ENCODE measurements around the gene PRKCE.

PRKCE gene

DNA sequence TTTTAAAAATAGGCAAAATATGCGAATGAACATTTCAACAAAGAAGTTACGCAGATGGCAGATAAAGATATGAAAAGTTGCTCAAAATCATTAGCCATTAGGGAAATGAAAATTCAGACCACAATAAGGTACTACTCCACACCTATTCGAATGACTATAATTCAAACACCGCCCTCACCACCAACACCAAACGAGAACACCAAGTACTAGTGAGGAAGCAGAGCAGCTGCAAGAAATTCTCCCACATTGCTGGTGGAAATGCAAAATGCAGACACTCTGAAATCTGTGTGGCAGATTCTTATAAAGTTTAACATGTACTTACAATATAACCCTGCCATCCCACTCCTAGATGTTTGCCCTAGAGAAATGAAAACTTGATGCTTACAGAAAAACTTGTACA lies 17.3 kb upstream of the PRKCE start:
- no peak for DNase-seq

DNA sequence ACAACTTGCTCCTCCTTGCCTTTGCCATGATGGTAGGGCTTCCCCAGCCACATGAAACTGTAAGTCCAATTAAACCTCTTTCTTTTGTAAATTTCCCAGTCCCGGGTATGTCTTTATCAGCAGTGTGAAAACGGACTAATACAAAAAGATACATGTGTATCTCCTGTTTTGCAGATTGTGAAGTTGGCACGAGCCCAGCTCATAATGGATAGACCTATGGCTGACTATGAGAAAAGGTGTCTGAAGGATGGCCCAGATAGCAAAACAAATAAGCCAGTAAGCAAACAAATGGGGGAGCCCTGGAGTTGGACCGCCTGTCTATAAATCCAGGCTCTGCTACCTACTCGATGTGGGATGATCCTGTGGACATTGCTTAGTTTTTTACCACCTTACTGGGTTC lies 15.5 kb upstream of the PRKCE start:
- no peak for DNase-seq

DNA sequence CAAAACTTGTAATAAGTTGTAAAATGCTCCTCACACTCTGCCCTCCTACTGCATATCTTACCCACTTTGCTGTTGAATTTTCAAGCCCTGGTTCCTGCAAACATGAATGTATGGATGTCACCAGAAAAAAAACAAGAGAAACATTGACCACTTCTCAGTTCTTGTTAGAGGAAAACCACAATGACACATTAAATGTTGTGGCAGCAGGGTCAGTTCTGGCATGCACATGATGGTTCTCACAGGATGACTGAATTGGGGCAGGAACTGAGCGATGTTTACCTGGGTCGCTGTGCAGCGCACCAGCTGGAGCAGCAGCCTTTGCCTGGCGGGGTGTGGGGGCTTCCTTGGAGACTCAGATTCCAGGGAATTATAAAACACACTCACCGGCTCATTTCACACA lies 14.0 kb upstream of the PRKCE start:
- no peak for DNase-seq

DNA sequence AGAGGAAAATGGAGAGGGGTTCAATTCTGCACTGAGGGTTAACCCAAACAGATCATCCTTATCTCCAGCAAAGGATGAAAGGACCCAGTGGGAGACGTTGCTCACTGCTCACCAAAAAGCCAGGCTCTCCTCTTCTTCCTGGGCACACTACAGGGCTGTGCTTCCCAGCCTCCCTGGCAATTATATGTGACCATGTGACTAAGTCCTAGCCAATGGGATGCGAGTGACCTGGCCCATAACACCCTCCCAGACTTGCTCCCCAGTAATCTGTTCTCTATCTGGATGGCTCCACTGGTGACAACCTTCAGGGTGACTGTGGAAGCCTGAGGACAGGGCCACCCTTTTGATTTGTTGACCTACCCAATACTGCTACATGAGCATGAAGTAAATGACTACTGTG lies 10.9 kb upstream of the PRKCE start:
- no peak for DNase-seq

DNA sequence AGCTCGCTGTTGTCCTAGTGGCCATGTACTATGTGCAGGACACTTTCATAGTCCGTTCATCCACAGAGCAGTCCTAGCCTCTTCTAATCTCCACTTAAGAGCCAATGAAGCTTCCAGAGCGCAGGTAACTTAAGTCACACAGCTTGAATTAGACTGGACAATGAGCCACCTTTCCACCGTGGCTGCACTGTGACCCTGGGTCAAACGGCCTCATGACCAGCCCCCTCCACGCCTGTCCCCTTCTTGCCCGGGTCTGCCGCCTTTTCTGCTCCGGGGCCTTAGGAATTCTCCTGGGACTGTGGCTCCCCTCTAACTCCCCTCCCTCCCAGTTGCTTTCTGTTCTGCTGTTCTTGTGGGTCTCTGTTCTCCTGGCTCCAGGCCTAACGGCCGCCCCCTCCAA lies 8.4 kb upstream of the PRKCE start:
- no peak for DNase-seq

DNA sequence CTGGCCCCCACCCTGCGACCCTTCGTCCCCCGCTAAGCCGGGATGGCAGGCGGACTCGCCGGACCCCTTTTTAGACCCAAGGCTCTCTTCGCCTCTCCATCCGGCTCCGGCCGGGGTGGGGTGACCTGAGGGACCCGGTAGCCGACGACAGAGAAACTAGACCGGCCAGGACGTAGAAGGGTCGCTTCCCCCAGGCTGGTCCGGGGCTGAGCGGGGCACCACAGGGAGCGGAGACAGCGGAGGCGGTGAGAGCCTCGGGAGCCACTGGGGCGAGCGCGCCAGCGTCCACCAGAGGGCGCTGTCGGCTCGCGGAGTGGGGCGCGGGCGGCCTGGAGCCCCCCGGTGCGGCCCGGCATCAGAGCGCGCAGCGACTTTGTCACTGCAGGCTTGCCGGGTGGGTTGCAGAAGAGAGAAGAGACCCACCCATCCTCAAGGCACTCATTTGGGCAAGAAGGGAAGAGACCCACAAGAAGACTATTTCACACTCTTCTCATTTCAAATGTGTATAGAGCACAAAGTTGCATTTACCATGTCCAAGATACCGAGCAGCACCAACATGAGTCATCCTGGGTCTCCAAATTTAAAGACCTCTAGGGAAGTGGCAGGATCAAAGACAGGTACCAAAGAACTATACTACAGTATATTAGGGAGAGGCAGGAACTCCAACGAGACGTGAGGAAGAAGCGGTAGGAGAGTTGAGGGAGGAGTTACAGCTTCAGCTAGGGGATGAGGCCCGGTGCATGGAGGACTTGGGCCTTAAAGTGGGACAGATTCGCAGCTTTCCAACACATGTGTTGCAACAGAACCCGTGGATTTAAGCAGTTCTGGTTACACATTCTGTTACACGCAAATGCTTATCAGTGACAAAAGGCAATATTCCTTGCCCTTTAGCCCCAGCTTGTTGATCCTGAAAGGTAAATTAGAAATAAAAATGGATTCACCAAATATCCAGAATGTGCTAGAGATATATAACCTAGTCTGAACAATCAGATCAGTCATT lies 7.6 kb upstream of the PRKCE start:
- DNase-seq: peak; percentile 50

DNA sequence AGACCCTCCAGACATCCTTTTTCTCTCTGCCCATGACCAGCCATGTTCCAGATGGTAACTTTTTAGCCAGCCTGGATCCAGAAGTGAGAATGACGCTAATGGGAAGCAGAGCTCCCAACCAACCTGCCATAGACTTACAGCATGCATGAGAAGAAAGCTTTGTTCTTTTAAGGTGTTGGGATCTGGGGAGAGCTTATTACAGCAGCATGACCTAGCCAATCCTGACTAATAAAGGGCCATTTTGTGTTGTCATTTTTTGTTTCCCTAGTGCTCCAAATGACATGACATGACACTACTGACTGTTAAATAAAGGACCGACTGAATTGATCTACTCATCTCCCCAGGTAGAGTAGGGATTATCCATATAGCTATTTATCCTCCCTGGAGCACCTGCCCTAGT lies 5.2 kb upstream of the PRKCE start:
- no peak for DNase-seq

DNA sequence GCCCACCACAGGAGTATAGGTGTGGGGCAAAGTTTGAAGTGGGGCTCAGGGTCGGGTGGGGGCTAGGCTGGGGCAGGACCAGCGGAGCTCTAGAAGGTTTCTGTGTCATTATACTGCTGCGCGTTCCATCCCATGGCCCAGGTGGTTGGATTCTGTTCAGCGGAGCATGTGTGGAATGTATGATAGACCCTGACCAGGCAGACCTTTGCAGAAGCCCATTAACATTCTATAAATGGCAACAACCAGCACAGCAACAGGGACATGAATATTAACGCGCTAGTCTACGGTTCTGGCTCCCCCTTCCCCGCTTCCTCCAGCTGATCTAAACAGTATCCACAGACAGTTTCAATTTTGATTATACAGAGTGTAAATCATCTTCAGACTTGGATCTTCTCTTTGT lies 4.1 kb upstream of the PRKCE start:
- no peak for DNase-seq

DNA sequence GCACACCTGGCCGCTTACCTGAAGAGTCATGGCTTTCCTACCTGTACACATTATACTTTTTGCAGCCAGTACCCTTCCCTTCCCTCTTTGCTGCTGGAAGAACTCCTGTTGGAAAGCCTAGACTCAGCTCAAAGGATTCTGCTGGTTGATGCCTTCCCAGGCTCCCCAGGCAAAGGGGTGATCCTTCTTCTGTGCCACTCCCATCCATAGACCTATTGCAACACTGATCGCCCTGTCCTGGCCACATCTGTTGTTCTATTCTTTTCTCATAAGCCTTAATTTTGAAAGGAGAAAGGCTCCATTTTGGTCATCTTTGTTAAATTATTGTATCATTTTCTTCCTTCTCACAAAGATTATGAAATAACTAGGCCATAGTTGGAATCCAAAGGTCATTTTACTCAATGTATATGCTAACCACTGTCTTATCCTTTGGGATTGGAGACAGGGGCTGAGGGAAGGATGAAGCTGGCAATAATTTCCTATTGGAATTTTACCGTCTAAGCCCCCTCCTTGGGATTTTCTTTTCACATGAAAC lies 3.4 kb upstream of the PRKCE start:
- no peak for DNase-seq

DNA sequence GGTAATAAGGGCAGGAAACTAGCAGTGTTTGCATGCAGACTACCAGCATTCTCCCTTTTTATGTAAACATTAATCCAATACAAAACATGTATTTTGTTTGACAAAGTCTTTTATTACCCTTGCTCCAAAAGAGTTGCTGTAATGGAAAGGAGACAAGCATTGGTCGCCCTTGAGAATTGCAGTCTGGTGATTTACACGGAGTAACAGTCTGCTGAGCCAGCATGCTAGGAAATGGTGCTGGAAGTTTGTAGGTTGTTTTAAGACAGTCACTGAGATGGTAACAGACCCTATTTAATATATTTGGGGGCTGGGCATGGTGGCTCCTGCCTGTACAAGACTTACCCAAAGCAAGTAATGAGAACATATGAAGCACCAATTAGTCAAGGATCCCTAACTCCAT lies 2.8 kb upstream of the PRKCE start:
- no peak for DNase-seq

DNA sequence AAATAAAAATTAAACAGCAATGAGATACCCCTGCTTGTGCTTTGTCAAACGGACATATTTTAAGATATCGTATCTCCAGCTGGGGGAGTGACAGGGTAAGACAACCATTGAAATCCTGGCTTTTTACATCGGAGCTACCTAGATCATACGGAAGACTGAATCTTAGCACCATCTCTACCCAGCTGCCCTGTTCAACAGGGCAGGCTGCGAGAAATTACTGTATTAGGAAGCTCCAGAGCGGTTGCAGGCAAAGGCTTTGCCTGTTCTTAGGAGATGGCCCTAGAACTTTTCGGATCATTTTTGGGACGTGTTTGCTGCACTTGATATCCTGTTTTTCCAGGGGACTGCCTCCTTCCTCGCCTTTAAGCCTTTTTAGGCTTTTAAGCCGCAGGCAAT lies 2.0 kb upstream of the PRKCE start:
- DNase-seq: no peak

DNA sequence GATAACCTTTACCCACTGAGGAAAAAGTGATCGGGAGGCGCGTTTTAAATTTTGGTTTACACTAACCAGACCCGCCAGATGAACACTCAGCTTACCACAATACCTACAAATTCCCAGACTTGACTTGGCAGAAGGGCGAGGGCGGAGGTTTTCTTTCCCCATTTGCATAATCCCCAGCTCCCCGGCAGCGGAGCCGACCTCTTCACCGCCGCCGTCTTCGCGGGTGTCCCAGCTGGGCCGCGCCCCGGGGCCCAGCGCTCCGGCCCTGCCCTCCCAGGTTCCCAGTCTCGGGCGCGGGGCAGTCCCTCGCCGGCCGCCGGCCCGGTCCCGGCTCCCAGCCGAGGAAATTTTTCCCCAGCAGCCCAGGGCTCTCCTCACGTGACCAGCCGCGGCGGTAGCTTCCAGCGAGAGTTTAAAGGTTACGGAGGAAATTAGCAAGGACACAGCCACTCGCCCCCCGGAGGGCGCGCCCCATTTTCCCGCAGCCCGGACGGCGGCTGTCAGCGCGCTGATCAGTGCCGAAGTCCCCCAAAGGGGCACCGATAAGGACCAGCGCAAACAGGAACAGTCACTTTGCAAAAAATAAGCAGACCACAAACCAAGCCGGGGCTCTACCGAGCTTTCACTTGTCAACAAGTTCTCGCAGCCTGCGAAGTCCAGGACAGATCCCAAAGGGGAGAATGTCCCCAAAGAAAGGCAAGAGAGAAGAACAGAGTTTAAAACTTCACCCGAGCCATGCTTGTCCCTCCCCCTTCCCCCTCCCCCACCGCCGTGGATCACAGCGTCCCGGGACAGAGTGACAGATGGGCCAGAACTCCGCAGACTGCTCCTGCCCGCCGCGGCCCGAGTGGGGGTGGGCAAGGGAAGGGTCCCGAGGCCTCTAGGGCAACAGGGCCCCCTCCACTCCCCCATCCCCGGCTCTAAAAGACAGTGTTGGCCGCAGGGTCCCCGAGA lies 1.3 kb upstream of the PRKCE start:
- peak; percentile 43 for DNase-seq

DNA sequence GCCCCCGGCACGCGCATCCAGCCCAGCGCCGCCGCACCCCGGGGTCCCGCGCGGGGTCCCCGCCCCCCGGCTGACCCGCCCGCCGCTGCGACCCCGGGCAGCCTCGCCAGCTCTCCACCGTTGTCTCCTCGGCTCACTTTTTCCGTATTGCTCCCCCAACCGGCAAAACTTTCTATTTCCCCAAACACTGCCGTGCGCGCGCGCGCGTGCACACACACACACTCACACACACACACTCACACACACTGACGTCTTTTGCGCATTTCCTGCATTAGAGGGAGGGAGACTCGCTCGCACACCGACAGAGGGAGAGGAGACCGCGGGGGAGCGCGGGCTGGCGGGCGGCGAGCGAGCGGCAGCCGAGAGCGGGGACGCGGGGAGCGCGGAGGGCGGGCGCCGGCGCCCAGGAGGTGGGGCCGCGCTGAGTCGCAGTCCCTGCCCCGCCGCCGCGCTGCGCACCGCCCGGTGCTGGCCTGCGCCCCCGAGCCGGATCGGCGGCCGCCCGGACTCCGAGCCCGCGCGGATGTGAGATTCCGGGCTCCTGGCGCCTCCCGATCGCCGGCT lies 542 bp upstream of the PRKCE start:
- peak; percentile 94 for DNase-seq

DNA sequence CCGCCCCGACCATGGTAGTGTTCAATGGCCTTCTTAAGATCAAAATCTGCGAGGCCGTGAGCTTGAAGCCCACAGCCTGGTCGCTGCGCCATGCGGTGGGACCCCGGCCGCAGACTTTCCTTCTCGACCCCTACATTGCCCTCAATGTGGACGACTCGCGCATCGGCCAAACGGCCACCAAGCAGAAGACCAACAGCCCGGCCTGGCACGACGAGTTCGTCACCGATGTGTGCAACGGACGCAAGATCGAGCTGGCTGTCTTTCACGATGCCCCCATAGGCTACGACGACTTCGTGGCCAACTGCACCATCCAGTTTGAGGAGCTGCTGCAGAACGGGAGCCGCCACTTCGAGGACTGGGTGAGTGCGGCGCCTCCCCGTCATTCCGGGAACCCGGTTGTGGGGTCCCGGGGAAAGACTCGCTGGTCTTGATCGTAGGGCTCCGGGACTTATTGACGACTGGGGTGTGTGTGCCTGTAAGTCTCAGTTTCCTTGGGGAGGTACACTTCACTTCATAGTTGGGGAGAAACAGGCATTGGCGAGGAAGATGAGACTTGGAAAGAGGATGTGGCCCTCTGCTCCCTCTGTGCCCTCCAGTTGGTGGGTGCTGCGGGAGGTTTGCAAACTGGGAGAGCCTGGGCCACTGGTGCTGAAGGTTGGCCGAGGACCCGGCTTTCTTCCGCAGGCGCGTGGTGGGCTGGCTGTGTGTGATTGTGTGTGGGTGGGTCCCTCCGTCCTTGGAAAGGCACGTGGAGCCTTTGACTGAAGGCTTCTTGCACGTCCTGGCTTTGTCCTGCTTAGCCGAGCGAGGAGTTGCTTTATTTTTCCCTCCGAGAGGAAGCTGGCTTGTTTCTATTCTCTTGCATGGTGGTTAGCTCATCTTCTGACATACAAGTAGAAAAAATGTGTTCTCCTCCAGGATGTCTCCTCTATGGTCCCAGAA lies 886 bp downstream of the PRKCE start:
- DNase-seq: no peak

DNA sequence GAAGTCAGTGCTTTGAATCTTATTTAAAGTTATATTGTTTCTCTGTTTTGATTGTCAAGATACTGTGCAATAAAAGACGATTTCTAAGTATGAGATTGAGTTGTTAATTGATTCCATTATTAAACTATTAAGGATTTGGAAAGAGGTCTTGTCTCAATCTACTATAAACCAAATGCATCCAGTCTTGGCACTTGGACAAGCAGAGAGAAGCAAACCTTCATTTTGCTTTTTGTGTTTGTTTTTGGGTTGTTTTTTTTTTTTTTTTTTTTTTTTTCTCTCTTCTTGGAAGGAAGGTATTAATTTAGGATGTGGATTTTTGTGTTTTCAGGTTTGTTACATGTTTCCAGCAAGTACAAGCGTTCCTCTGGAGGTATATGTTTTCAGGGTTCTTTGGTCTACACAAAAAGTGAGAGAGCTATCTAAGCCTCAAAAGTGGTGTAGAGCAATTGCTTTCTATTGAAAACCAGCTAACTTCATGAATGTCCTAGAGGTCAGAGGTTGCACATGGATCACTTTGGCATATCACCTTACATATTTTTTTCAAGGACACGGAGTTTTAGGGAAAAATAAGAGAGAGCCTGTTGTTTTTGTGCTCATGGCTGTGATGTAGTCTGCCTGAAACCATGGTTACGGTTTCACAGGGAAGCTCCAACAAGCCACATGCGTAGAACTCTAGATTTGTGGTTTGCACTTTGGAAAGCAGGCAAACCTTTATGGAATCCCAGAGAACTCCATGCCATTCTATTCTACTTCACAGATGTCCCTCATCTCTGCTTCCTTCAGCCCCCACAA lies 1.8 kb downstream of the PRKCE start:
- DNase-seq: no peak

DNA sequence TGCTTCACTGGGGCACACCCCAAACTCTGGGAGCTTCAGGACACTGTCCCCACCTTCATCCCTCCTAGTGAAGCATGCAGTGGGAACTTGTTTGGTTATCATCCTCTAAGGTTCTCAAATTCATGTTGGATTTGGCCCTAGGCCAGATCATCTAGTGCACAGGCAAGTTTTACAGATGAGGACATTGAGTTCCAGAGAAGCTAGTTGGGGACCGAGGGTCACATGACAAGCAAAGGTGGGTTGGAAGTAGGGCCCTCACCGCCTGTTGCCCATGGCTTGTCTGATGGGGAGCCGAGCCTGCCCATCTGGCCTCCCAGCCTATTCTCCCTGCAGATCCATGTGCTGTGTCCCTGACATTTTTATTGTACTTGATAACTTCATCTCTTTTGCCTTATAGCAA lies 2.8 kb downstream of the PRKCE start:
- DNase-seq: no peak

DNA sequence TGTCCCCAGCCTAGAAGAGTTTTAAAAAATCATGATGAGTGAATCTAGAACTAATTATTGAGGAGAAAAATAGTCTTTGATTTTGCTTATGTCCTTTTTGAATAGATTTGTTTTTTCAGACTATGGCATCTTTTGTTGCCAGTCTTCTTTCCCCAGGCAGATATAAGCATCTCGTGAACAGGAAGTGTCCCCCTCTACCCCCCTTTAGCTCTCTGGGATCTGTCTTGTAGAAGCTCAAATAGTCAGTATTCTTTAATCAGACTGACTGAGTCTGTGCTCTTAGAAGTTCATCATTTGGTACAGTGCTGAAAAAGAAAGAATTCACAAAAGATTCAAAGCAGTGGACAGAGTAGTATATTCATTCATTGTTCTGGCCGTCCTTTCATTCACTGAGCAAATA lies 10.4 kb downstream of the PRKCE start:
- no peak for DNase-seq

DNA sequence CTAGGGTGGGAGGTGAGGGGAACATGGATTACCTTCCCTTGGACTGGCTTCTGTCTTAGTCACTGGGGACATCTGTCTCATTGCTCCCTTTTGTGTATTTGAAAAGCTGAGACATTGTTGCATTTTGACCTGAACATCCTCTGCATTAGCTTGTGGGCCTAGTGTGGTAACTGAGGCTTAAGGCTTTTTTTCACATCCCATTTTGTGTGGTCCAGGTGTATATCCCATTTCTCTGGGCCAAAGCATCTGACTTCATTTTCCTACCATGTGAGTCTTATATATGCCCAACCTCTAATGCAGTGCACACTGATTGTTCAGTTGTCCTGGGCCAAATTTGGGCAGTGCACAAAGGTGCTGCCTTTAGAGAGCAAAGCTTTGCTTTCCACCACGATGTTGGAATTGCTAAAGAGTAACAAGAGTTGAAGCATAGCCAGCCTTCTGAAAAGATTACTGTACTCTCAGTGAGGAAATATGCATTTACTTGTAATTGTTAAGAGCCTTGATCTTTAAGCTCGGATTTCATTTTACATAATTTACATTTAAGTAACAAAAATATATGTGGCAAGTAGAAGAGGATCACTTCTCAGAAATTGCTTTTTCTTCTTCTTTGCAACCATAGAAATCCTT lies 13.3 kb downstream of the PRKCE start:
- no peak for DNase-seq

DNA sequence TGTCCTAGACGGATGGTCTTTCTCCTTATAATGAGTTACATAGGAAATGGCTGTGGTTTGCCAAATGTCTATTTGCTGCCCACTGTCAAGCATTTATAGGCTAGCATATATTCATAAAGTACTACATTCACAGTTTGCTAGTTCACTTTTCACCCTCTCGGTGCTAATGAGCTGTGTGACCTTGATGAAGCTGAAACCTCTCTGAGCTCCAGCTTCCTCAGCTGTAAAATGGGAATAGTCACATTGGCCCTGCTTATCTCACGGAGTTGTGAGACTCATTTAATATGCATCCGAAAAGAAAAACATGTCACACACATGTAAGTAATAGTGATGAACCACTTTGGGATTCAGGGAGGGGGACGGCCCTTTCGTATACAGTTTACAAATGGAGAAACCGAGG lies 17.0 kb downstream of the PRKCE start:
- DNase-seq: no peak

DNA sequence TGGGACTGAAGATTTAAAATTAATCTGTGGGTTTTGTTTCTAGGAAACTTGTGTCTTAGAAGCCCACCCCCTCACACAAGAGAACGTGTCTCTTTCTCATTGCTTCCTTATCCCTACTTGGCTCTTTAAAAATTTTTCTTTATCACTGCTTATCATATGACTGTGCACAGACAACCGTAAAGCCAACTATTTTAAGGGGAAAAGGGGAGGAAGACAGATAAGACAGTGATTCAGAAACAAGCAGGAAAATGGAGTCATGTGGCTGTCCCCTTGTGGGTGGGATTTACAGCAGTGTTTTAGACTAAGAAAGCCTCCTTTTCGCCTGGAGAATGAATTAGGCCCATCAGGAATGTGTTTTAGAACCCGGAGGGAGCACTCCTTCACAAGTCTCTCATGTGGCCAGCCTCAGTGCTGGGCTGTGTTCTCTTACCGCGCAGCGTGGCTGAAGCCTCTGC lies 17.6 kb downstream of the PRKCE start:
- DNase-seq: peak; percentile 86

DNA sequence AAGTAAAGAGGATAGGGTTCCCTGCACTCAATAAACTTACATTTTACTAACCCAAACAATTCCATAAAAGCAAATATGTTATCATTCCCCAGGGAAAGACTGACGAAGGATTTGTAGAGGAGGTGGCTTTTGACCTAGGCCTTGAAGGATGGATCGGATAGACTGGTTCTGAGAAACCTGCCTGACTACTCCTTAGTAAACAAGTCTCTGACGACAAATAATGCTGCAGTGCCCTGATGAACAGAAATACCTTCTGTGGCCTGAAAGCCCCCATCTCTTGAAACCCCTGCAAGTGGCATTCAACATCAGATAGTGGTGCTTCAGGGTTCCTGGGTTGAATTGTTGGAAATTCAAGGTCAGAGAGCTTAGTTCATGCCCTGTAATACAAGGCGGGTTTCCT lies 19.2 kb downstream of the PRKCE start:
- no peak for DNase-seq

Data from NCI-H226 (cell line).